ENCODE measurements around the gene GFI1.

- no peak for TF ChIP-seq CTCF (IDR thresholded peaks at IDR 0.05)
- TF ChIP-seq ZFX (IDR thresholded peaks at IDR 0.05; ENCODE audit: borderline replicate concordance): no peak
These were observed at the start of gene GFI1 for GRCh38 chr1:92486251-92487077.
